ENCODE measurements around the gene HEATR3. TPM values are rescaled to one million over a fixed set of nuclear protein-coding genes. Genes with fewer than 3 reads are reported as not detected.

HEATR3 gene
- total and polyA plus RNA-seq, 2 experiments from 2014 or later, result 7.5 to 29.9 TPM

- DNase-seq (ENCODE audit: low spot score), result no peak
- H3K27ac Mint-ChIP-seq, result no peak overlapping the region
Measured at GRCh38 chr16:50096791-50097190, 31.0 kb downstream of the HEATR3 start.

More at GRCh38 chr16:50096791-50097190, 31.0 kb downstream of the HEATR3 start:
- Histone ChIP-seq H3K4me1 (ENCODE audit: insufficient read depth) (no peaks in the 10 kb centered on the region), H3K27me3 (ENCODE audit: insufficient read depth) (no peaks in the 10 kb centered on the region), H3K4me2 (no peak overlapping the region), H3K4me3 (no peak overlapping the region), H3K36me3 (ENCODE audit: insufficient read depth) (peaks cover 14% of the 10 kb centered on the region), H3F3A (replicated peaks; ENCODE audit: low read depth) (no peaks in the 10 kb centered on the region), H3K27ac (ENCODE audit: low read depth) (no peak overlapping the region), H3K9me2 (ENCODE audit: insufficient read depth) (no peaks in the 10 kb centered on the region), H3K79me2 (replicated peaks; ENCODE audit: insufficient read depth) (no peaks in the 10 kb centered on the region), H4K20me1 (replicated peaks; ENCODE audit: insufficient read depth) (no peaks in the 10 kb centered on the region; the same call in 1 of the 2 replicates), H2AFZ (no peak overlapping the region)
- no peaks in the 10 kb centered on the region for H3K27me3 Mint-ChIP-seq (ENCODE audit: insufficient read depth, low read depth, poor library complexity)
- TF ChIP-seq, protein P1, sequence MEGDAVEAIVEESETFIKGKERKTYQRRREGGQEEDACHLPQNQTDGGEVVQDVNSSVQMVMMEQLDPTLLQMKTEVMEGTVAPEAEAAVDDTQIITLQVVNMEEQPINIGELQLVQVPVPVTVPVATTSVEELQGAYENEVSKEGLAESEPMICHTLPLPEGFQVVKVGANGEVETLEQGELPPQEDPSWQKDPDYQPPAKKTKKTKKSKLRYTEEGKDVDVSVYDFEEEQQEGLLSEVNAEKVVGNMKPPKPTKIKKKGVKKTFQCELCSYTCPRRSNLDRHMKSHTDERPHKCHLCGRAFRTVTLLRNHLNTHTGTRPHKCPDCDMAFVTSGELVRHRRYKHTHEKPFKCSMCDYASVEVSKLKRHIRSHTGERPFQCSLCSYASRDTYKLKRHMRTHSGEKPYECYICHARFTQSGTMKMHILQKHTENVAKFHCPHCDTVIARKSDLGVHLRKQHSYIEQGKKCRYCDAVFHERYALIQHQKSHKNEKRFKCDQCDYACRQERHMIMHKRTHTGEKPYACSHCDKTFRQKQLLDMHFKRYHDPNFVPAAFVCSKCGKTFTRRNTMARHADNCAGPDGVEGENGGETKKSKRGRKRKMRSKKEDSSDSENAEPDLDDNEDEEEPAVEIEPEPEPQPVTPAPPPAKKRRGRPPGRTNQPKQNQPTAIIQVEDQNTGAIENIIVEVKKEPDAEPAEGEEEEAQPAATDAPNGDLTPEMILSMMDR (conservative IDR thresholded peaks at IDR 0.05; ENCODE audit: low read depth in 2 of 2), result no peak
- TF ChIP-seq, protein P2, sequence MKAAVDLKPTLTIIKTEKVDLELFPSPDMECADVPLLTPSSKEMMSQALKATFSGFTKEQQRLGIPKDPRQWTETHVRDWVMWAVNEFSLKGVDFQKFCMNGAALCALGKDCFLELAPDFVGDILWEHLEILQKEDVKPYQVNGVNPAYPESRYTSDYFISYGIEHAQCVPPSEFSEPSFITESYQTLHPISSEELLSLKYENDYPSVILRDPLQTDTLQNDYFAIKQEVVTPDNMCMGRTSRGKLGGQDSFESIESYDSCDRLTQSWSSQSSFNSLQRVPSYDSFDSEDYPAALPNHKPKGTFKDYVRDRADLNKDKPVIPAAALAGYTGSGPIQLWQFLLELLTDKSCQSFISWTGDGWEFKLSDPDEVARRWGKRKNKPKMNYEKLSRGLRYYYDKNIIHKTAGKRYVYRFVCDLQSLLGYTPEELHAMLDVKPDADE (IDR thresholded peaks at IDR 0.05), result no peak
- no peak for TF ChIP-seq STAT1 (IDR thresholded peaks at IDR 0.05; ENCODE audit: unreplicated experiment)
- no peak for TF ChIP-seq POLR2AphosphoS5 (IDR thresholded peaks at IDR 0.05; ENCODE audit: low read depth)
- no peak for TF ChIP-seq JUNB (IDR thresholded peaks at IDR 0.05; ENCODE audit: unreplicated experiment)
- no peak for TF ChIP-seq NANOG (IDR thresholded peaks at IDR 0.05; ENCODE audit: borderline replicate concordance)
- TF ChIP-seq REST (IDR thresholded peaks at IDR 0.05; ENCODE audit: unreplicated experiment), result no peak
- TF ChIP-seq ZNF331 (CRISPR knock-in tag; IDR thresholded peaks at IDR 0.05; ENCODE audit: low read depth), result no peak
- TF ChIP-seq, protein P3, sequence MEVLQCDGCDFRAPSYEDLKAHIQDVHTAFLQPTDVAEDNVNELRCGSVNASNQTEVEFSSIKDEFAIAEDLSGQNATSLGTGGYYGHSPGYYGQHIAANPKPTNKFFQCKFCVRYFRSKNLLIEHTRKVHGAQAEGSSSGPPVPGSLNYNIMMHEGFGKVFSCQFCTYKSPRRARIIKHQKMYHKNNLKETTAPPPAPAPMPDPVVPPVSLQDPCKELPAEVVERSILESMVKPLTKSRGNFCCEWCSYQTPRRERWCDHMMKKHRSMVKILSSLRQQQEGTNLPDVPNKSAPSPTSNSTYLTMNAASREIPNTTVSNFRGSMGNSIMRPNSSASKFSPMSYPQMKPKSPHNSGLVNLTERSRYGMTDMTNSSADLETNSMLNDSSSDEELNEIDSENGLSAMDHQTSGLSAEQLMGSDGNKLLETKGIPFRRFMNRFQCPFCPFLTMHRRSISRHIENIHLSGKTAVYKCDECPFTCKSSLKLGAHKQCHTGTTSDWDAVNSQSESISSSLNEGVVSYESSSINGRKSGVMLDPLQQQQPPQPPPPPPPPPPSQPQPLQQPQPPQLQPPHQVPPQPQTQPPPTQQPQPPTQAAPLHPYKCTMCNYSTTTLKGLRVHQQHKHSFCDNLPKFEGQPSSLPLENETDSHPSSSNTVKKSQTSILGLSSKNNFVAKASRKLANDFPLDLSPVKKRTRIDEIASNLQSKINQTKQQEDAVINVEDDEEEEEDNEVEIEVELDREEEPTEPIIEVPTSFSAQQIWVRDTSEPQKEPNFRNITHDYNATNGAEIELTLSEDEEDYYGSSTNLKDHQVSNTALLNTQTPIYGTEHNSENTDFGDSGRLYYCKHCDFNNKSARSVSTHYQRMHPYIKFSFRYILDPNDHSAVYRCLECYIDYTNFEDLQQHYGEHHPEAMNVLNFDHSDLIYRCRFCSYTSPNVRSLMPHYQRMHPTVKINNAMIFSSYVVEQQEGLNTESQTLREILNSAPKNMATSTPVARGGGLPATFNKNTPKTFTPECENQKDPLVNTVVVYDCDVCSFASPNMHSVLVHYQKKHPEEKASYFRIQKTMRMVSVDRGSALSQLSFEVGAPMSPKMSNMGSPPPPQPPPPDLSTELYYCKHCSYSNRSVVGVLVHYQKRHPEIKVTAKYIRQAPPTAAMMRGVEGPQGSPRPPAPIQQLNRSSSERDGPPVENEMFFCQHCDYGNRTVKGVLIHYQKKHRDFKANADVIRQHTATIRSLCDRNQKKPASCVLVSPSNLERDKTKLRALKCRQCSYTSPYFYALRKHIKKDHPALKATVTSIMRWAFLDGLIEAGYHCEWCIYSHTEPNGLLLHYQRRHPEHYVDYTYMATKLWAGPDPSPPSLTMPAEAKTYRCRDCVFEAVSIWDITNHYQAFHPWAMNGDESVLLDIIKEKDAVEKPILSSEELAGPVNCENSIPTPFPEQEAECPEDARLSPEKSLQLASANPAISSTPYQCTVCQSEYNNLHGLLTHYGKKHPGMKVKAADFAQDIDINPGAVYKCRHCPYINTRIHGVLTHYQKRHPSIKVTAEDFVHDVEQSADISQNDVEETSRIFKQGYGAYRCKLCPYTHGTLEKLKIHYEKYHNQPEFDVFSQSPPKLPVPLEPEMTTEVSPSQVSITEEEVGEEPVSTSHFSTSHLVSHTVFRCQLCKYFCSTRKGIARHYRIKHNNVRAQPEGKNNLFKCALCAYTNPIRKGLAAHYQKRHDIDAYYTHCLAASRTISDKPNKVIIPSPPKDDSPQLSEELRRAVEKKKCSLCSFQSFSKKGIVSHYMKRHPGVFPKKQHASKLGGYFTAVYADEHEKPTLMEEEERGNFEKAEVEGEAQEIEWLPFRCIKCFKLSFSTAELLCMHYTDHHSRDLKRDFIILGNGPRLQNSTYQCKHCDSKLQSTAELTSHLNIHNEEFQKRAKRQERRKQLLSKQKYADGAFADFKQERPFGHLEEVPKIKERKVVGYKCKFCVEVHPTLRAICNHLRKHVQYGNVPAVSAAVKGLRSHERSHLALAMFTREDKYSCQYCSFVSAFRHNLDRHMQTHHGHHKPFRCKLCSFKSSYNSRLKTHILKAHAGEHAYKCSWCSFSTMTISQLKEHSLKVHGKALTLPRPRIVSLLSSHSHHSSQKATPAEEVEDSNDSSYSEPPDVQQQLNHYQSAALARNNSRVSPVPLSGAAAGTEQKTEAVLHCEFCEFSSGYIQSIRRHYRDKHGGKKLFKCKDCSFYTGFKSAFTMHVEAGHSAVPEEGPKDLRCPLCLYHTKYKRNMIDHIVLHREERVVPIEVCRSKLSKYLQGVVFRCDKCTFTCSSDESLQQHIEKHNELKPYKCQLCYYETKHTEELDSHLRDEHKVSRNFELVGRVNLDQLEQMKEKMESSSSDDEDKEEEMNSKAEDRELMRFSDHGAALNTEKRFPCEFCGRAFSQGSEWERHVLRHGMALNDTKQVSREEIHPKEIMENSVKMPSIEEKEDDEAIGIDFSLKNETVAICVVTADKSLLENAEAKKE (CRISPR knock-in tag; IDR thresholded peaks at IDR 0.05), result no peak
- TF ChIP-seq ZNF114 (CRISPR knock-in tag; IDR thresholded peaks at IDR 0.05), result no peak
- no peak for TF ChIP-seq EZH2 (IDR thresholded peaks at IDR 0.05; ENCODE audit: low read depth, unreplicated experiment)
- TF ChIP-seq CREB1 (CRISPR knock-in tag; IDR thresholded peaks at IDR 0.05; ENCODE audit: low read depth), result no peak
- no peak for TF ChIP-seq EZH2phosphoT487 (IDR thresholded peaks at IDR 0.05; ENCODE audit: unreplicated experiment)
- no peak for ATAC-seq
- no peaks in the 10 kb centered on the region for H3K9me3 Mint-ChIP-seq
- no peaks in the 10 kb centered on the region for H3K4me1 Mint-ChIP-seq
- peaks cover 17% of the 10 kb centered on the region for H3K36me3 Mint-ChIP-seq (ENCODE audit: low read depth)
- H3K4me3 Mint-ChIP-seq, result no peak overlapping the region
